Erythroblast (primary cell): ENCODE measurements around the gene SRD5A3.

Experiments used
- GATA1 ChIP-seq: IDR thresholded peaks from 2 replicates; pipeline ENCODE4 v1.6.1; 2011; ENCODE audit warnings: low read depth, mild to moderate bottlenecking, control low read depth, low read length, moderate library complexity
- POLR2A ChIP-seq: IDR thresholded peaks from 2 replicates; pipeline ENCODE4 v1.6.1; 2011; ENCODE audit warnings: mild to moderate bottlenecking, low read length

- TF ChIP-seq POLR2A (no peak), GATA1 (no peak)
Measured at GRCh38 chr4:55330241-55330640, 15.8 kb upstream of the SRD5A3 start.
